Renal cortex interstitium (tissue), 11 donors: ENCODE measurements around the gene SHISA2. TPM values are rescaled to one million over a fixed set of nuclear protein-coding genes. Genes with fewer than 3 reads are reported as not detected.

Experiments
- DNase-seq, 11 donors: peaks; one replicate each; pipeline ENCODE4 v3.0.0-alpha.2; 2013; ENCODE audit warnings: low read depth in 9 of 11, low spot score in 4 of 11; ENCODE audit errors: extremely low read depth in 1 of 11
- polyA plus RNA-seq, 3 donors: library from polyadenylated mRNA; unstranded; fragments of 120-200 nt; gene quantifications; one replicate each; pipeline ENCODE4 v1.2.1, GENCODE V29; 2013; ENCODE audit not compliant: insufficient read length in 3 of 3

The SHISA2 gene
- polyA plus RNA-seq, 3 donors = 60.9 to 67.6 (median 65.5) TPM

DNA sequence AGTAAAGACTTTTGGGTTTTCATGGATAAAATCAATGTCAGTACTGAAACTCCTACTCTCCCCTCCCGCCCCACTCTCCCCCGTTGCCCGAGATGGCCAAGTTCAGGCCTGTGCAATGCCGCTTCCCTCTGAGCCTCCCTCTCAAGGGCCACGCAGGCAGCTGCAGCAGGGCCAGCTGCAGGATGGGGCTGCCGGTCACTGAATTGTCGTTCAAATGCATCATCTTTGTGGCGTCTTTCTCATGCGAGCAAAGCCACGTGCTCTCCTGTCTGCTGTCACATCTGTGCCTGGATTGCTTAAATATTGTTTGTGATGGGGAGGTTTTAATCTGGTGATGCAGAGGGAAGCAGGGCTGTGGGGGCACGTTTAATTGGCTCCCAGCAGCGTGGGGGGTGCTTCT lies 26.6 kb downstream of the SHISA2 start:
- DNase-seq = no peak

DNA sequence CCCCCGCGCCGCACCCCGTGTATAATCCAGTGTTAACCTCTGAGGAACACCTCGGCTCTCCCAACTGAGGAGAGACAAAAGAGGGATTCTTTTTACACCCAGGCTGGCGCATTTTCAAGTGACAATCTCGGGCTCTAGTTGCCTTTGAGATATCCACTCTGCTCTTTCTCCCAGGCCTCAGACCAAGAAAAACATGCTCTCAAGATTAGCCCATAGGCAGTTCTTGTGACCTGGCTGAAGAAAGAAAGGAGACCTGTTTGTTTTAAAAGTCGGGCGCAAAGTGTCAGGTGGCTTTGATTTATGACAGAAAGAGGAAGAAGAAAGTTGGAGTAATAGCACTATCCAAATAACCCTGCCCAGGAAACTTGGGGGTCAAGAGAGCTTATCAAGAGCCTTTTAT lies 27.3 kb downstream of the SHISA2 start:
- DNase-seq = no peak

GRCh38 chr13:26022538-26023292 lies 29.1 kb downstream of the SHISA2 start:
- peak in 1 of 11 donors; percentile 77 for DNase-seq

- DNase-seq = no peak
Observed at GRCh38 chr13:26021956-26022355, 29.9 kb downstream of the SHISA2 start.

DNA sequence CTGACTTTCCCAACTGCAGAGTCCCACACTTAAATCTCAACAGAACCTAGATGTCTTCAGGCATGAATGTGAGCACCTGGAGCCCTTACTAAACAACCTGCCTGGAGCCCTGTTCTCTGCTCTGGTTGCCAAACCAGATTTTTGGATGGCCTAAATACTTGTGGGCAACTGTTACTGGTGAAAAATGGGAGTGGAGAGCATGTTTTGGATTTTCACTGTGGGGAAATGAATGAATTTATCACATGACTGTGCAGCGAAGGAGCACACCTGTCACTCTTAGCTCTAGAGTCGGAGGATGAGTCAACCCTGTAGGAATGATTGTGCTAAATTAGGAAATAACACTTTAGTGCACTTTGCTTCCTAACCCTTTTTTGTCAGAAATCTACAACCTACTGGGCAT lies 30.3 kb downstream of the SHISA2 start:
- DNase-seq = no peak

- DNase-seq = no peak
Observed at GRCh38 chr13:26020891-26021290, 30.9 kb downstream of the SHISA2 start.

GRCh38 chr13:26019881-26020870 lies 31.6 kb downstream of the SHISA2 start:
- no peak for DNase-seq

DNA sequence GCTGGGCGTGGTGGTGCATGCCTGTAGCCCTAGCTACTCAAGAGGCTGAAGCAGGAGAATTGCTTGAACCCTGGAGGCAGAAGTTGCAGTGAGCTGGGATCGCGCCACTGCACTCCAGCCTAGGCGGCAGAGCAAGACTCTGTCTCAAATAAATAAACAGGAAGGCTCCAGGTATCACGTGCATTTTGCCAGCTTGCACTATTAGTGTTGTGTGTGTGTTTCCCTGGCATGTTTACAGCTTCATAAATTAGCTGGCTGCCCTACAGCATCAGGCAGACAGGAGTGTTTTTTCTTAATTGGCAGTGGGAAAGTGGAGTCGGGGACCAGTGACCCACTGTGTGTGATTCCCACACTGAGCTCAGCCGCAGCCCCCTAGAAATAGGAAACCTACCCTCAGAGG lies 32.6 kb downstream of the SHISA2 start:
- DNase-seq = no peak

- no peak for DNase-seq
Observed at GRCh38 chr13:26017932-26018665, 33.7 kb downstream of the SHISA2 start.

DNA sequence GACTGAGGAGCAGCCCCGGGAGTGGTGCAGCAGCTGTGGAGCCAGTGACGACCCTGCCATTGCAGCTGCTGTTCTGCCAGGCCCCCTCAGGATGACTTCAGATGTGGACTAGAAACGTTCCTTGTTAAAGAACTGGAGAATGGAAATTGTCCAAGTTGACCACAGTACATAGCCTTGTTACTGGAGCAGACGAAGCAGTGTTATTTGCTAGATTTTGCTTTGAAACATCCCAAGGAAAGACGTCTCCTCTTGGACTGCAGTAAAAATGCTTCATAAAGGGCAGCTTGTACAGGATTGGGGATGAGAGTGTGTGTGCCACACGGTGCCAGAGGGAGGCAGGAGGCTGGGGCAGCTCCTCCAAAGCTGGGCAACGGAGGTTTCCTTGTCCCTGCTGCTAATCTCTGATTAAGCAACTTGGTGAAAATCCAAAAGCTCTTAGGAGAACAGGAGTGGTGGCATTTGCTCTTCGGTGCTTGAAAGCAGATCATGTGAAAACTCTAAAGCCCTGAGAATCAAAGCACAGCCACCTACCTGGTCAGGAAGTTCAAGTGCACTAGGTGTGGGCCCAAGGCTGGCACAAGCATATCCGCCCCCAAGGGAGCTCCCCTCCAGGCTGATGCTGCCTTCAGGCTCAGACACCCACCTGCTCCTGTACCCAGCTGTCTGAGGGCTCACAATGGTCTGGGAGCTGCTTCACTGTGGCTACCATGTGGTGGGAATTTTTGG lies 34.5 kb downstream of the SHISA2 start:
- DNase-seq = no peak

- no peak for DNase-seq
Observed at GRCh38 chr13:26016189-26016588, 35.6 kb downstream of the SHISA2 start.

- DNase-seq = peak in 1 of 11 donors; percentile 28
Observed at GRCh38 chr13:26015271-26016125, 36.3 kb downstream of the SHISA2 start.

DNA sequence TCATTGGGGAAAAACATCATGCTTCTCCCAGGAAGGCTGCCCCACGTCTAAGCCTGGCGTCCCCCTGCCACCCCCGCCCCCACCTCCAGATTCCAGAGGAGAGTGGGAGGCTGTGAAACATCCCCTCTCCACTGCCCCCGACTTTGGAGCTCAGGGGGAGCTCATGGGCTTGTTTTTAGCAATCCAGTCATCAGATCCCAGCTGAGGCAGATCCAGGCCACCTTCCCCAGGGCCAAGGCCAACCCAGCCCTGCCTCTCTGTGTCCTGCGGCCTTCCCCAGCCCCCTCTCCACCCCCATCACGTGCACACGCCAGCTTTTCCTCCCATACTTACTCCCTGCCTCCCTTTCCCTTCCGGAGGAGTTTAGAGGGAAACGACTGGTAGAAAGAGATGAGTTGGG lies 38.8 kb downstream of the SHISA2 start:
- DNase-seq = no peak

- DNase-seq = no peak
Observed at GRCh38 chr13:26011996-26012821, 39.6 kb downstream of the SHISA2 start.

GRCh38 chr13:26011208-26011573 lies 40.6 kb downstream of the SHISA2 start:
- DNase-seq = no peak

GRCh38 chr13:26010487-26011207 lies 41.2 kb downstream of the SHISA2 start:
- no peak for DNase-seq
